GM15510 (cell line): ENCODE measurements around the gene RXRB.

ENCODE experiments used
- POLR2A ChIP-seq: IDR thresholded peaks from 3 replicates; pipeline ENCODE4 v1.6.1; 2011; ENCODE audit warnings: borderline replicate concordance; ENCODE audit not compliant: insufficient read length; ENCODE audit errors: extremely low read depth

Gene RXRB

DNA sequence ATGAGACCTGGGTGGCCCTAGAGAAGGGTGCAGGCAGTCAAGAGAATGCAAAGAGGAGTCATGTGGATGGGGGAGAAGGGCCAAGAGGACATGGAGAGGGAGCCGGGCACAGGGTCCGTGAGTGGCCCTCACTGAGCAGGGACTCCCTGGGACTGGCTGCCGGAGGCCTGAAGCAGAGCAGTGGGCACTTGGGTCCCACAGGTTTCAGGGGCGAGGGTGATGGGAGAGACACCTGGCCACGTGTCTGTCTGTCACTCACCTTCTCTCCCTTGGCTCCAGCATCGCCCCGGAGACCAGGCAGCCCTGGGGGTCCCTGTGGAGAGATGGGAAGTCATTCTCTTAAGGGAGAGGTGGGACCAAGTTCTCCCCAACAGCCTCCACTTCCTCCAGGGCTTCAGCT, 33.7 kb downstream of the RXRB start:
- no peak for TF ChIP-seq POLR2A

DNA sequence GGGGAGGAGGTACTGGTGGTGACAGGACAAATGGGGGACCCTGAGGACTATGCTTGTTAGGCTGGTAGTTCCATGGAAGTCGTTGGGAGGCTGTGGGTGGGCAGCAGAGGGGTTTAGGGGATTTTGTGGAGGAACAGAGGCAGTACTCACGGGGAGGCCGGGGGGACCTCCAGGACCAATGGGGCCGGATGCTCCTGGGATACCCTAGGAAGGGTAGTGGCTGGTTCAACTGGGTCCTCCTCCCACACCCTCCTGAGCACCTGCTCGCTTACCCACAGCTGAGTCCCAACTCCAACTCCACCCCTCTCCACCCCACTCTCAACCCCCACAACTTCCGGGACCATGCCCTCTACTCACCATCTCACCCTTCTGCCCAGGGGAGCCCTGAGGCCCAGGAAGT, 34.1 kb downstream of the RXRB start:
- TF ChIP-seq POLR2A: no peak

DNA sequence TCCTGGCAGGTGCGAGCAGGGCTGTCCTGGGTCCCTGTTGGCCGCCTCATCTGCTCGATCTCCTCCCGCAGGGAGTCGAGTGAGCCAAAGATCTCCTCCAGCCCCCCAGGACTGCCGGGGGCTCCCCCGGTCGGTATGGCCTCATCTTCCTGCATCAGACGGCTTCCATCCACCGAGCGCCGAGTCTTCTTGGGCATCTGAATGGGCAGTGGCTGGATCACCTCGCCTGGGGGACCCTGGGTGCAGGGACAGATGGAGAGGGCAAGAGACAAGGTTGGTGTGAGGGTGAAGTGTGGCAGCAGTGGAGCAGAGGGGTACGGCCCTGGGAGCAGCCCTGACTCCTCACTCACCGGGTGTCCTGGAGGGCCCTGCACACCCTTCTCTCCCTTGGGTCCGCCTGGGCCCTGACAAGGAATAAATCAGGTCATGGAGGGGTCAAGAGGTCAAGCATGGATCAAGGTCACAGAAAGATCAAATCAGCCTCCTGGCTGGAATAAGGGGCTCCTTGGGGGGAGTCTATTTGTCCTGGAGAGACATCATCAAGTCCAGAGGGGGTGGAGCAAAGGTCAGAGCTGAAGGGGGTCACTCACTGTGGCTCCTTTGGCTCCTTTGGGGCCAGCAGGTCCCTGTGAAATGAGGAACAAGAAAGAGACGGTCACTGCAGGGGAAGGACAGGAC, 34.7 kb downstream of the RXRB start:
- no peak for TF ChIP-seq POLR2A

DNA sequence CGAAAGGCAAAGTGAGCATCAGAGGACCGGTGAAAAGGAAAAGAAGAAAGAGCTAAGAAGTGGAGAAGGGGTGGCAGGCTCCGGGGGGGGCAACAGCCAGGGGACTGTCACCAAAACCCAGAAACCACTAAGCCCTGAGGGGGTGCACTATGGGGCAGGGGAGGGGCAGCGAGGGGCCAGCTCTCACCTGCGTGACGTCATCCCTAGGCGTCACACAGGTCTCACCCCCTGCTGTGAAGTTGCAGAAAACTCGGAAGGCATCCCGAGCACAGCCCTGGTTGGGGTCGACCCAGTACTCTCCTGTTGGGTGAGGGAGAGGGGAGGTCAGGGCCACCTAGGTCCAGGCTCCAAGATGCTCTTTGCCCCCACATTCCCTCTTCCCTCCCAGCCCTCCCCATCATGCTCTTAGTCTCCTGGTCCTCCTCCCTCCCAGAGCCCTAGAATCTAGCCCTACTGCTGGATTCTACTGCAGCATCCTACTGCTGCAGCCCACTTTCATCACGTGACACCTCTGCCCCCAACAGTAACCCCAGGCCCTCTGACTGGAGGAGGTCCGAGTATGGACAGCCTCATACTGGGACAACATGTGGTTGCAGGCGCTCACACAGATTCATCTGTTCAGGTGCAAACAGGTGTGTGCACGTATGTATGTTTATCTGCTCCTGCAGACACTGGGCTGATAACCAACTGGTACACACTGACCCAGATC, 35.6 kb downstream of the RXRB start:
- TF ChIP-seq POLR2A: no peak

DNA sequence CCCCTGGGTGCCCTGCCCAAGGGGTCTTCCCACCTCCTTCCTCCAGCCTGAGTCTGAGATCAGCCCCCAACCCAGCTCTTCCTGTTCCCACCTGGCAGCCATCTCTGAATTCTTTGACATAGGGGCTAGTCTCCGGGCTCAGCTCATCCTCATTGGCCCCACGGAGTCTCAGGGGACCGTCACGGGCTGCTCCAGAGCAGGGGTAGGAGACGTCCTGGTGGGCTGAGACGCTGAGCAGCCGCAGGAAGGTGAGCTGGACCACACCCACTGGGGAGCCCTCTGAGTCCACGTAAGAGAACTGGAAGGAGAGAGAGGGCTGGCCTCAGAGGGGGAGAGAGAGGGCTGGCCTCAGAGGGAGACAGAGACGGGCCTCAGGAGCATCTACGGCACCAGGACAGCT, 36.3 kb downstream of the RXRB start:
- TF ChIP-seq POLR2A: no peak

DNA sequence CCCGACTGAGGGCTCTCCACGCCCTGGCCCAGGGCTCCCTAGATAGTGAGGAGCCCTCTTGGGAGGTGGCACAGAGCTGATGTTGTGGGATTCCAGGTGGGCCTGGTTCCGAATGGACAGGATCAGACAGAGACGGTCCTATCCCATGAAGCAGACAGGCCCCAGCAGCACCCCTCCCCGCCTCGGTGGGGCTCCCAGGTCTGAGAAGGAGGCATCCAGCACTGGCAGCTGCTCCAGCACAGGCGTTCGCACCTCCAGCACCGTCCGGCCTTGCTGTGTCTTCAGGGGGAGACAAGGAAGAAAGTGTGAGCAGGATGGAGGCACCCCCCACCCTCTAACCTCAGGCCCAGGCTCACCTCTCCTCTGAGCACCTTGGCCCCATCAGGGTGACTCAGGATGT, 36.9 kb downstream of the RXRB start:
- no peak for TF ChIP-seq POLR2A

DNA sequence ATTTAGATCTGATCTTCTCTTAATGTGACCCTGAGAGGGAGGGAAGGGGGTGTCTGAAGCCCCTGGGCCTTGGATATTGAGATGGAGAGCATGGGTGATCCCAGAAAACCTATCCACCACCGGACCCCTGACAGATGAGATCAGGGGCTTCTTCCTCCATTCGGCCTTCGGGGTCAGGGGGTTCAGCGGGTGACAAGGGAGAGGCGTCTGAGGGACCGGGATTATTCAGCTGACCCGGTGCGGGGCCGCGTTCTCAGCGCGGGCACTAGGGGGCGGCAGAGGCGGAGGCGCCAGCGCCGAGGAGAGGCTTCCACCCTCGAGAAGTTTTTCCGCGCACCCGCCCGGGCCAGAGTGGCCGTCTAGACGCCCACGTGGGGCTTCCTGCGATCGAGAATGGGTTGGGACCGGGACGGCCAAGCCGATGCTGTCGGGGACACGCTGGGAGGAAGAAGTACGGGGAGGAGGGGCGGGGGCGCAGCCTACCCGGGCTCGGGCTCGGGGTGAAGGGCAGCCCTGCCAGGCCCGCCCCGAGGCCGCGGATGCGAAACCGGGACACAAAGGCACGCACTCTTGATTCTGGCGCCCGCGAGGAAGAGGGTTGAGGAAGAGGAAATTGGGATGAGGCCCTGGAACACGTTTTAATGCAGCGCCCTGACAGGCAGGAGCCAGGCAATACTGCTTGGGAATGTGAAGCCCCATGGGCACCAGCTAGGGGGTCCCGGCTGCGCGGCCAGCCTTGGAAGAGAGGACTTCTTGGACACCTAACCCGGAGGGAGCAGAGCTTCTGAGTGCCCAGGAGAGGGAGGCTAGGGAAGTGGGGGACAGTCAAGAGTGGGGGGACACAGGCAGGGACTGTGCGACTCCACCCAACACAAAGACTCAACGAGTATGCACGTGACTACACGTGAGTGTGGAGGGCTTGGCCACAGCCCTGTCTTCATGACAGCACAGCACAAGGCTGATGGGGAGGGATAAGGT, 38.8 kb downstream of the RXRB start:
- TF ChIP-seq POLR2A: no peak

DNA sequence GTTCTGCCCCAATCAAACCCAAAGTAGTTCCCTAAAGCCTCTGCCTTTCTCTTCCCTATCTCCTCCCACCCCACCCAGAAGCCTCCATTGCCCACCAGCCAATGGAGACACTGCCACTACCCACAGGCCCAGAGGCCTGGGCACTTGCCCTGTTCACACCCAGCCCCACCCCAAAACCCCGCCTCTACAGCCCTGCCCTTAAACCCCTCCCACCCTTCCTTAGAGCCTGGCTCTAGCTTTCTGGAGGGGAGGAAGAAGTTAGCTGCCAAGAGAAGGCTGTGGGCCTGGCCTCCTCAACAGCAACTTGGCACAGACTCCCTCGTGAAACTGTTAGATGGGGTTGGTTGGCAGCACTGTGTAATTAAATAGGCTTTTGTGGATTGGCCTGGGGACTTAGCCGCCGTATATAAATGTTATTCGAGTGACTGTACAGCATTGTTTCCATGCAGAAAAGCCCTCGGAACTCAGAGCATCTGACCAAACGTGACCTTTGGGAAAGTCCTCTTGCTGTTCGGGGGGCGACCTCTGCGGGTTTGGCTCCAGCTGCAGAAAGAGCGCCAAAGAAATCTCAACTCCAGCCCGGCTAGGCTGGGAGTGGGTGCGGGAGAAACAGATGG, 39.6 kb downstream of the RXRB start:
- TF ChIP-seq POLR2A: no peak

DNA sequence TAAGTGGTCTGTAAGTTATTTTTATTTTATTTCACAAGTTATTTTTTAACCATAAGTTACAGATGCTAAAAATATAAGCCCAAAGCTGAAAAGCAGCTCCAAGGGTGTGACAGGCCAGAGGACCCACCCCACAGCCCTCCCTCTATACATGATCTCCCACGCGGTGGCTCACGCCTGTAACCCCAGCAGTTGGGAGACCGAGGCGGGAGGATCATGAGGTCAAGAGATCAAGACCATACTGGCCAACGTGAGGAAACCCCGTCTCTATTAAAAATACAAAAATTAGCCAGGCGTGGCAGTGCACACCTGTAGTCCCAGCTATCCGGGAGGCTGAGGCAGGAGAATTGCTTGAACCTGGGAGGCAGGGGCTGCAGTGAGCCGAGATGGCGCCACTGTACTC, 40.4 kb downstream of the RXRB start:
- TF ChIP-seq POLR2A: no peak

DNA sequence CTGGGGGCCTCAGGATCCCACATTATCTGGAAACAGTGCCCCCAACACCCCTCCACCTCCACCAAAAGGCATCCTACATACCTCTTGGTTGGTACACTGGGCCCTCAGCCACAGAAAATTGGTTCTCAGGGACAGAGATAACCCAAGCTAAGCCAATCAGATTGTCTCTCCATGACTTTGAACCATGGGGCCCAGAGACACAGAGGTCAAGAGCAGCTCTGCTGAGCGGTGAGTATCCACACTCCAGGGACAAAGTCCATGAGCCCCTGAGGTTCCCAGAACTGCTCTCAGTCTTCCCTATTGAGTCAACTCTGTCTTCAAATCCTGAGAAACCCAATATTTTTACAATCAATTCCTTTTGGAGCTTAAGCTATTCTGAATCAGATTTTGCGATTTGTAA, 43.5 kb downstream of the RXRB start:
- no peak for TF ChIP-seq POLR2A

DNA sequence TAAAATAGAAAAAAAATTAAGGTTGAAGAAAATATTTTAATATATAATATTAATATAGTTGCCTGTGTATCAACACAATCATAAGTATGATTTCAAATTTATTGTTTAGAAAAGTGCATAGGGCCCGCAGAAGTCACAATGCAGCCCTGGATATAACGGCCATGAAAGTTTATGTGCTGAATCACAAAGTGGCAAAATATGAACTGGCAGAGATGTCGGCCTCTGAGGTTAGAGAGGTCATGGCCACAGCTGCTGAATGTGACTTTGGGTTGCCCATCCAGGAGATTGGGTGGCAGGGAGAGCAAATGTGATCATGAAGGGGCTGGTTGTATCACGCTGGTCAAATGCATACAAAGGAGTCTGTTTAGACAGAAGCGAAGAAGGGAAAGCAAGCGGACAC, 43.9 kb downstream of the RXRB start:
- no peak for TF ChIP-seq POLR2A

DNA sequence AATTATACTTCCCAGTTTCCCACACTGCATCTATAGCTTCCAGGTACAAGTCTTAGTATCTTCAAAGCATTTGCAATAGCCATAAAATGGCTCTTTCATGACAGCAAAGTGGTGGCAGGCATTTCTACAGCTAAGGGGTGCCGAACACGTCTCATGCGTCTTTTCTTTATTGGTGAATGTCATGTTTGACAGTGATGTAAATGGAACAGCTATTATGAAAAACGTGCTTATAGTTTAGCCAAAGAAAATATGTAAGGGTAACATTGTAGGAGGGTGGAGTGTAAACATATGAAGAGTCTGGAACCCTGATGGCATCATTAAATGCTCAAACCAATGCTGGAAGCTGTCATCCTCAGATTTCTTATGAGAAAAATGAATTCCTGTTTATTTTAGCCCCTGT, 46.1 kb downstream of the RXRB start:
- no peak for TF ChIP-seq POLR2A

DNA sequence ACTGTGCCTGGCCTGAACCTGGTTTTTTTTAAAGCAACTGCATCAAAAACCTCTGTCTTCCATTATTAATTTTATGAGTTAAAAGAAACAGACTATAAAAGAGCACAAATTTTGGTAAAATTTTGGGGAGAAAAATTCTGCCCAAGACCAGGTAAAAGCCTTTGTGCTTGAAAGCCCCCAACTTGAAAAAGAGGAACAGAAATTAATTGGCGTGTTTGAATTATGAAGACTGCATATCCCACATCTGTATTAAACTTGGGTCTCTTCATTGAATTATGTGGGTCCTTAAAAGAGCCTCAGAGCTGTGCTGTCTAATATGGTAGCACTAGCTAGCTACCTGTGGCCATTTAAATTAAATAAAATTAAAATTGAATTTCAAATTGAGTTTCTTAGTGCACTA, 49.4 kb downstream of the RXRB start:
- TF ChIP-seq POLR2A: no peak

DNA sequence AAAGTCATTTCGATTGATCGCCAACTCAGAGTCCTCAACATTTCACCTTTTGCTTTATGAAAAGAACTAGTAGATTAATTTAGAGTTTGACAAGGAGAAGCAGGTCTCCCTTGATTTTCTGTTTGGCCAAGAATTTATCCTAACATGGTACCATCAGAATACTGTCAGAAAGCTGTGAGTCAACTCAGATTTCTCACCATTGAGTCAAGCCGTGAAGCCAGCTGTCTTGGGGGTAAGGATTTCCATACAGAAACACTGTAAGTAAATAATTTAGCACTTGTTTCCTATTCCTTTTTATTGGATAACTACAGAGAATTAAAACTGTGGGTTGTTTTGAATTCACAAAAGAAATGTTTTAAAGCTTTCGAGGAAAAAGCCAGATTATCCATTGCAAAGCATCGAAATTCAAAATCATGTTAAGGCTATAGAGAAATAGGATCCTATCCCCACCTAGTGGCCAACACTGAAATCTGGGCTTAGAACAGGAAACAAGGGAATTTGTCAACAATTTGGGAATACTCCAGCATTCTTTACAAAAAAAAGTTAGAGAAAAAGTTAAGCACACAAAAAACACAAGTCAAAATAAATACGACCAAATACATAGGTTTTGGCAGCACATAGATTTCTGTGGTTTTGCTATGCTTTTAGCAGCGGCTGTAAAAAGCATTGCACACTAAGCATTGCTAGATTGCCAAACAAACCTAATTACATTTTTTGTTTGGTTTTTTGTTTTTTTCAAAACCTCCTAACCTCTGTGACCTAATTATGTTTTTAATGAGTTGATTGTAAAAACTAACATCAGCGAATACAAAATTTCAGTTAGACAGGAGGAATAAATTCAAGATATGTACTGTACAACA, 52.4 kb downstream of the RXRB start:
- no peak for TF ChIP-seq POLR2A
